SU-DHL-6 (cell line): ENCODE results near the gene SNAPIN.

Experiments
- EZH2phosphoT487 ChIP-seq: fragments of 200-600 bp; sonication (generic), shearing (Covaris generic); conservative IDR thresholded peaks from 2 replicates; pipeline ENCODE4 v1.6.1; 2018; ENCODE audit warnings: mild to moderate bottlenecking, antibody characterized with exemption, low read length, moderate library complexity, mixed read lengths
- TF ChIP-seq, protein P1 (sequence below): fragments of 200-600 bp; sonication (generic); IDR thresholded peaks from one replicate; pipeline ENCODE4 v1.5.1; 2017; ENCODE audit warnings: antibody characterized with exemption, mild to moderate bottlenecking, low read length, moderate library complexity; ENCODE audit not compliant: insufficient read depth, poor library complexity, severe bottlenecking

DNA sequence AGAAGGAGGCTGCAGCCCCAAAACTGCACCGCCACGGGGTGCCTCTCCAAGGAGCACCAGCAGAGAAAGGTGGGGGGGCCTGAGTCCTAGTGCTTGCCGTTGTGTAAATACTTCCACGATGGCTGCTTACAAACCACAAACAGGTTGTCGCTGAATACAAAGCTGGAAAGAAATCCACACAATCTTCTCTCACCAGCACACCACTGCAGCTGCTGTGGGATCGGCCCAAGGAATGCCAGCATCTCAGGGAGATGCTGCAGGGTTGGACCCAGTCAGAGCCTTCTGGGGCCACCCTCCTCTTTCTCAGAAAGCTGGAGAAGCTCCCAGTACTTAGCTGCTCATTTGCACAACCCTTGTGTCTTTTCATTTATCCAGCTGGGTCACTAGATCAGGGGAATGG, 39.3 kb upstream of the SNAPIN start:
- TF ChIP-seq, protein P1, sequence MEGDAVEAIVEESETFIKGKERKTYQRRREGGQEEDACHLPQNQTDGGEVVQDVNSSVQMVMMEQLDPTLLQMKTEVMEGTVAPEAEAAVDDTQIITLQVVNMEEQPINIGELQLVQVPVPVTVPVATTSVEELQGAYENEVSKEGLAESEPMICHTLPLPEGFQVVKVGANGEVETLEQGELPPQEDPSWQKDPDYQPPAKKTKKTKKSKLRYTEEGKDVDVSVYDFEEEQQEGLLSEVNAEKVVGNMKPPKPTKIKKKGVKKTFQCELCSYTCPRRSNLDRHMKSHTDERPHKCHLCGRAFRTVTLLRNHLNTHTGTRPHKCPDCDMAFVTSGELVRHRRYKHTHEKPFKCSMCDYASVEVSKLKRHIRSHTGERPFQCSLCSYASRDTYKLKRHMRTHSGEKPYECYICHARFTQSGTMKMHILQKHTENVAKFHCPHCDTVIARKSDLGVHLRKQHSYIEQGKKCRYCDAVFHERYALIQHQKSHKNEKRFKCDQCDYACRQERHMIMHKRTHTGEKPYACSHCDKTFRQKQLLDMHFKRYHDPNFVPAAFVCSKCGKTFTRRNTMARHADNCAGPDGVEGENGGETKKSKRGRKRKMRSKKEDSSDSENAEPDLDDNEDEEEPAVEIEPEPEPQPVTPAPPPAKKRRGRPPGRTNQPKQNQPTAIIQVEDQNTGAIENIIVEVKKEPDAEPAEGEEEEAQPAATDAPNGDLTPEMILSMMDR: no peak
- no peak for TF ChIP-seq EZH2phosphoT487
